Measurements from ENCODE around the gene PJVK.

PJVK gene

DNA sequence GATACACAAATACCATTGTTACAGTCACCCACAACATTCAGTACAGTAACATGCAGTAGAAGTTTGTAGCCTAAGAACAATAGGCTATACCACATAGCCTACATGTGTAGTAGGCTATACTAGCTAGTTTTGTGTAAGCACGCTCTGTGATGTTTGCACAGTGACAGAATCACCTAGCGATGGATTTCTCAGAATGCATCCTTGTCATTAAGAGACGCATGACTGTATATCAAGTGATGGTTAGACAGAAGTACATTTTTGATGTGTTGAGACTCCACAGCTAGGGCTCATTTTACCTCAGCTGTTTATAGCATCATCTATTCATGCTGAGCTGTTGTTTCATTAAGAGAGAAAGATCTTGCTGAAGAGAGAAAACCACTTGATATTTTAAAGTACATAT lies 48.5 kb downstream of the PJVK start:
- no peak overlapping the region for H3K4me3 ChIP-seq (ENCODE audit: low read depth in 1 of 5, low read length in 5 of 5)
- no peaks in the 10 kb centered on the region for H3K4me1 ChIP-seq (ENCODE audit: control insufficient read depth in 5 of 5, insufficient read depth in 5 of 5, low read length in 5 of 5)
- no peaks in the 10 kb centered on the region for H3K27me3 ChIP-seq (ENCODE audit: control insufficient read depth in 5 of 5, insufficient read depth in 4 of 5, low read length in 5 of 5)
- no peak overlapping the region for H3K9ac ChIP-seq (ENCODE audit: low read length in 5 of 5)
- H3K27ac ChIP-seq (ENCODE audit: low read depth, low read length), result no peak overlapping the region
- H3K36me3 ChIP-seq (ENCODE audit: control insufficient read depth in 5 of 5, insufficient read depth in 5 of 5, low read length in 5 of 5), result peaks cover 62 to 79% (median 76%) of the 10 kb centered on the region in 5 donors
- no peaks in the 10 kb centered on the region for H3K9me3 ChIP-seq (ENCODE audit: control insufficient read depth in 5 of 5, low read length in 5 of 5)

DNA sequence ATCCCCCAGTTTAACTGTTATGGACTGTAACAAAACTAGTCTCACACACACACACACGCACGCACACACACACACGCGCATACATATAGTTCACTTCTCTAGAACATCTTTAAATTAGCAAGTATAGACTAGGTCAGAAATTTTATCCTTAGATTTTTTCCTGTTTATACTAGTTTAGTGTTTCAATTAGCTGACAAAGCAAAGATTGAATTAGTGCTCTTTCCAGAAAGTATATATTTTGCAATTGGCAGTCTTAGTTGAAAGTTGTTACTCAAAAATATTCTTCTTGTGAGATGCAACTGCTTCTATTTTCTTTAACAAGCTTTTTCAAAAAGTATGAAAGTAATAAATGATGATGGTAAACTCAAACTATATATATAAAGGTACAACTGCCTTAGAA lies 51.6 kb downstream of the PJVK start:
- Histone ChIP-seq H3K36me3 (ENCODE audit: control insufficient read depth in 5 of 5, insufficient read depth in 5 of 5, low read length in 5 of 5) (peaks cover 40 to 66% (median 51%) of the 10 kb centered on the region in 5 donors), H3K4me1 (ENCODE audit: control insufficient read depth in 5 of 5, insufficient read depth in 5 of 5, low read length in 5 of 5) (peaks cover 0 to 11% (median 5%) of the 10 kb centered on the region in 5 donors), H3K9ac (ENCODE audit: low read length in 5 of 5) (no peak overlapping the region)

DNA sequence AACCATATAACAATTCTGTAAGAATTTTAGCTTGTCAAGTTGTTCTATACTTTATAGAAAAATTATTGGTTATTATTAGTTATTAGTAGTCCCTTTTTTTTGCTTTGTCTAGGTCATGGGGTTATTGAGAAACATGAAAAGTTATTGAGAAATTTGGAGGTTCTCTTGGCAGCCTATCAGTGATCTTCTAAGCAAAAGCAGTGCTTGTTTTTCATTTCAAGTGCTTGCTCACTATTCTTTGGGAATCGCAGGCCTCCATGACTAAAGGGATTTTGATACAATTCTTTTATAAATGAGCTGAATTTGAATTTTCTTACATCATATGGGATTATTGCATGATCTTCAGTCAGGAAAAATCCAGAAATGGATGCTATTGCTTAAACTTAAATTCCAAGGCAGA lies 54.9 kb downstream of the PJVK start:
- Histone ChIP-seq H3K4me1 (ENCODE audit: control insufficient read depth in 5 of 5, insufficient read depth in 5 of 5, low read length in 5 of 5) (peaks cover 0 to 11% (median 5%) of the 10 kb centered on the region in 5 donors), H3K27me3 (ENCODE audit: control insufficient read depth in 5 of 5, insufficient read depth in 4 of 5, low read length in 5 of 5) (no peaks in the 10 kb centered on the region), H3K36me3 (ENCODE audit: control insufficient read depth in 5 of 5, insufficient read depth in 5 of 5, low read length in 5 of 5) (peaks cover 26 to 43% (median 34%) of the 10 kb centered on the region in 5 donors), H3K27ac (ENCODE audit: low read depth, low read length) (peak overlapping the region; percentile 85), H3K9me3 (ENCODE audit: control insufficient read depth in 5 of 5, low read length in 5 of 5) (no peaks in the 10 kb centered on the region), H3K9ac (ENCODE audit: low read length in 5 of 5) (no peak overlapping the region), H3K4me3 (ENCODE audit: low read depth in 1 of 5, low read length in 5 of 5) (no peak overlapping the region)

More for the DNA sequence above, 51.6 kb downstream of the PJVK start:
- Histone ChIP-seq H3K9me3 (ENCODE audit: control insufficient read depth in 5 of 5, low read length in 5 of 5) (no peaks in the 10 kb centered on the region), H3K27ac (ENCODE audit: low read depth, low read length) (no peak overlapping the region), H3K4me3 (ENCODE audit: low read depth in 1 of 5, low read length in 5 of 5) (no peak overlapping the region), H3K27me3 (ENCODE audit: control insufficient read depth in 5 of 5, insufficient read depth in 4 of 5, low read length in 5 of 5) (no peaks in the 10 kb centered on the region)

DNA sequence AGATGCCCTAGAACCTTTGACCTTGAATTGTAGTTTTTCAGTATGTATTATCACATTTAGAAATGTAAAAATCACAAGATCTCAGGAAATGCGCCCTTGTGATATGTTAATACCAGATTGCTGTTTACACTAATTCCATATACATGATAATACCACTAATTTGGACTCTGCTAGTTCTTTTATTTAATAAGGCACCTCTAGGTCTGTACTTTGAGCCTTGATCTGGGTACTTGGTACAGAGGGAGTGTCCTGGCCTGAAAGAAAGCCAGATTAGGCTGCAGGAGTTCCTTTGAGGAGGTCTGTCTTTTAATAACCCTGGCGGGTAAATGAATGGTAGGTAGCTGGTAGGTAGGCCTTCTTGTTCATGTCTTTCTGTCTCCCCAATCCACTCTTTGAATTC lies 55.3 kb downstream of the PJVK start:
- no peak overlapping the region for H3K9ac ChIP-seq (ENCODE audit: low read length in 5 of 5)
- peak overlapping the region; percentile 85 for H3K27ac ChIP-seq (ENCODE audit: low read depth, low read length)
- peaks cover 26 to 39% (median 31%) of the 10 kb centered on the region in 5 donors for H3K36me3 ChIP-seq (ENCODE audit: control insufficient read depth in 5 of 5, insufficient read depth in 5 of 5, low read length in 5 of 5)
- H3K27me3 ChIP-seq (ENCODE audit: control insufficient read depth in 5 of 5, insufficient read depth in 4 of 5, low read length in 5 of 5), result no peaks in the 10 kb centered on the region
- H3K4me3 ChIP-seq (ENCODE audit: low read depth in 1 of 5, low read length in 5 of 5), result no peak overlapping the region
- no peaks in the 10 kb centered on the region for H3K9me3 ChIP-seq (ENCODE audit: control insufficient read depth in 5 of 5, low read length in 5 of 5)
- peaks cover 0 to 11% (median 5%) of the 10 kb centered on the region in 5 donors for H3K4me1 ChIP-seq (ENCODE audit: control insufficient read depth in 5 of 5, insufficient read depth in 5 of 5, low read length in 5 of 5)

DNA sequence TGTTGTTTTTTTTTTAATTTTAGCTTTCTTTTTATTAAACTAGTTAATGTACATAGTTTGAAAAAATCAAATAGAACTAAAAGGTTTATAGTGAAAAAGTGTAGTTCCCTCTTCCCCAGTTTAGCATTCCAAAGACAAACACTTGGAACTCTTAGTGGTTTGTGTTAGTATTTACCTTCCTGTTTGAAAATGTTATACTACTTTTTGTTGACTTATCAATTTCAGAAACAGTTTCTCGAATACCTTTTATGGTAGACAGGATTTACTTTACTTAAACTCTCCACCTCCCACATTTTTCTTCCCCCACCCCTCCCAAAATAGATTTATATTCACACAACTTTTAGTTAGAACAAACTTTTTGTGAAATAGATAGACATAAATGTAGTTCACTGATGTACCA lies 55.8 kb downstream of the PJVK start:
- Histone ChIP-seq H3K4me3 (ENCODE audit: low read depth in 1 of 5, low read length in 5 of 5) (no peak overlapping the region), H3K4me1 (ENCODE audit: control insufficient read depth in 5 of 5, insufficient read depth in 5 of 5, low read length in 5 of 5) (peaks cover 0 to 11% (median 5%) of the 10 kb centered on the region in 5 donors), H3K27ac (ENCODE audit: low read depth, low read length) (peak overlapping the region; percentile 85), H3K36me3 (ENCODE audit: control insufficient read depth in 5 of 5, insufficient read depth in 5 of 5, low read length in 5 of 5) (peaks cover 24 to 35% (median 27%) of the 10 kb centered on the region in 5 donors), H3K27me3 (ENCODE audit: control insufficient read depth in 5 of 5, insufficient read depth in 4 of 5, low read length in 5 of 5) (no peaks in the 10 kb centered on the region), H3K9ac (ENCODE audit: low read length in 5 of 5) (peak overlapping the region in 1 of 5 donors; percentile 20), H3K9me3 (ENCODE audit: control insufficient read depth in 5 of 5, low read length in 5 of 5) (no peaks in the 10 kb centered on the region)

DNA sequence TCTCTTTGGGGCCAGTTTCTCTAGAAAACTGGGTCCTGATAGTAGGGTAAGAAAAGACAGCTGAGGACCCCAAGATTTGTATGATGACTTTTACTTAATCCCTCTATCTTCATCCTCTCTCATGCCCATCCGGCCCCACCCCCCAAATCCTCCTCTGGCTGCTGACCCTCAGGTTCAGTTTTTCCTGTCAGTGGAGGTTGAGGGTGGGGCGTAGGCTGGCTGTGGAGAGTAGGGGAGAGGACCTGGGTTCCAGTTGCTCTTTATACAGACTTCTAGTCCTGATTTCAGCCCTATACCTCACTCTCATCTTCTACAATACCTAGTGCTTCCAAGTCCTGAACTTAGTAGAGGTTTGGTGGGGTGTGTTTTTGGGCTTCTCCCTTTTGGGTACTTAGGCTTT lies 57.5 kb downstream of the PJVK start:
- no peak overlapping the region for H3K9ac ChIP-seq (ENCODE audit: low read length in 5 of 5)
- H3K27me3 ChIP-seq (ENCODE audit: control insufficient read depth in 5 of 5, insufficient read depth in 4 of 5, low read length in 5 of 5), result no peaks in the 10 kb centered on the region
- peaks cover 14 to 20% (median 17%) of the 10 kb centered on the region in 5 donors for H3K36me3 ChIP-seq (ENCODE audit: control insufficient read depth in 5 of 5, insufficient read depth in 5 of 5, low read length in 5 of 5)
- H3K9me3 ChIP-seq (ENCODE audit: control insufficient read depth in 5 of 5, low read length in 5 of 5), result no peaks in the 10 kb centered on the region
- H3K4me3 ChIP-seq (ENCODE audit: low read depth in 1 of 5, low read length in 5 of 5), result no peak overlapping the region
- H3K4me1 ChIP-seq (ENCODE audit: control insufficient read depth in 5 of 5, insufficient read depth in 5 of 5, low read length in 5 of 5), result peaks cover 0 to 11% (median 5%) of the 10 kb centered on the region in 5 donors
- H3K27ac ChIP-seq (ENCODE audit: low read depth, low read length), result no peak overlapping the region

DNA sequence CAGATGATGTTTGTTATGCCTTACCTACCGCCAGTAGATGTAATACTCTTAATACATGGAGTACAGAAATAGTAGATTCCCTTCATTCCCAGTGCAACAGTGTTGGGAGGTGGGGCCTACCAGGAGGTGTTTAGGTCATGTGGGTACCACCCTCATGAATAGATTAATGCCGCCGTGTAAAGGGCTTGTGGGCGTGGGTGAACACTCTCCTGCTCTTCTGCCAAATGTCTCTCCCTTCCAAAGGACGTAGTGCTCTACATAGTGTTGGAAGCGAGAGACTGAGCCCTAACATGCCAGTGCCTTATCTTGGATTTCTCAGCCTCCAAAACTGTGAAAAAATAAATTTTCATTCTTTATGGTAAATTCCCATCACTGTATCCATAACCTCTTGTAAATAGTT lies 59.2 kb downstream of the PJVK start:
- H3K9ac ChIP-seq (ENCODE audit: low read length in 5 of 5), result no peak overlapping the region
- H3K36me3 ChIP-seq (ENCODE audit: control insufficient read depth in 5 of 5, insufficient read depth in 5 of 5, low read length in 5 of 5), result peaks cover 7 to 17% (median 11%) of the 10 kb centered on the region in 5 donors
- H3K9me3 ChIP-seq (ENCODE audit: control insufficient read depth in 5 of 5, low read length in 5 of 5), result no peaks in the 10 kb centered on the region
- H3K4me1 ChIP-seq (ENCODE audit: control insufficient read depth in 5 of 5, insufficient read depth in 5 of 5, low read length in 5 of 5), result peaks cover 0 to 11% (median 5%) of the 10 kb centered on the region in 5 donors
- H3K4me3 ChIP-seq (ENCODE audit: low read depth in 1 of 5, low read length in 5 of 5), result no peak overlapping the region
- no peaks in the 10 kb centered on the region for H3K27me3 ChIP-seq (ENCODE audit: control insufficient read depth in 5 of 5, insufficient read depth in 4 of 5, low read length in 5 of 5)
- H3K27ac ChIP-seq (ENCODE audit: low read depth, low read length), result no peak overlapping the region

Data from subcutaneous abdominal adipose tissue (tissue), 5 donors.